Common myeloid progenitor, CD34-positive (primary cell): ENCODE results near the gene LAMA4.

ENCODE experiments used
- CTCF ChIA-PET: fragments of 350-600 bp; sonication (Branson Sonifier 250); formaldehyde crosslinking; loops from one replicate; lab custom pipeline; 2021; ENCODE audit warnings: antibody characterized with exemption; lab: Charles Lee
- POLR2A ChIA-PET: fragments of 350-600 bp; sonication (Branson Sonifier 250); formaldehyde crosslinking; loops from one replicate; lab custom pipeline; 2021; ENCODE audit warnings: antibody characterized with exemption; lab: Charles Lee
- DNase-seq, 3 donors: peaks; one replicate each; pipeline versions ENCODE4 v3.0.0 to v3.0.0-alpha.2; 2013
- H3K27ac ChIP-seq, 2 experiments: 1 replicate in 1 of 2; 2 replicates in 1 of 2; pipeline ENCODE4 v1.7.0; 2013; ENCODE audit warnings: inconsistent platforms in 2 of 2, low read length in 2 of 2, mild to moderate bottlenecking in 2 of 2, low read depth in 1 of 2, moderate library complexity in 1 of 2; ENCODE audit not compliant: severe bottlenecking in 2 of 2, insufficient read depth in 1 of 2, poor library complexity in 1 of 2
- H3K27me3 ChIP-seq, 5 experiments: replicated peaks in 2 of 5; 1 replicate in 3 of 5; 2 replicates in 2 of 5; pipeline versions ENCODE4 v1.6.1 to v1.7.0; 2013; ENCODE audit warnings: low read length in 4 of 5, mild to moderate bottlenecking in 2 of 5, moderate library complexity in 2 of 5, inconsistent platforms in 1 of 5; ENCODE audit not compliant: insufficient read depth in 5 of 5, control insufficient read depth in 4 of 5
- H3K36me3 ChIP-seq, 4 experiments: 1 replicate in 2 of 4; 2 replicates in 2 of 4; pipeline versions ENCODE4 v1.6.1 to v1.7.0; 2013; ENCODE audit warnings: low read length in 3 of 4, control low read depth in 1 of 4, mild to moderate bottlenecking in 1 of 4; ENCODE audit not compliant: control insufficient read depth in 4 of 4, insufficient read depth in 4 of 4
- H3K4me1 ChIP-seq, 4 experiments: 1 replicate in 3 of 4; 2 replicates in 1 of 4; pipeline versions ENCODE4 v1.6.1 to v1.7.1; 2013; ENCODE audit warnings: low read length in 3 of 4, mild to moderate bottlenecking in 3 of 4, control low read depth in 1 of 4, inconsistent platforms in 1 of 4, moderate library complexity in 1 of 4; ENCODE audit not compliant: control insufficient read depth in 4 of 4, insufficient read depth in 4 of 4; ENCODE audit errors: control extremely low read depth in 1 of 4
- H3K4me3 ChIP-seq, 7 experiments: 1 replicate in 4 of 7; 2 replicates in 3 of 7; pipeline versions ENCODE4 v1.5.1 to v1.7.0; 2013; ENCODE audit warnings: mild to moderate bottlenecking in 7 of 7, low read length in 6 of 7, moderate library complexity in 6 of 7, inconsistent platforms in 2 of 7, low read depth in 2 of 7, control low read depth in 1 of 7; ENCODE audit not compliant: insufficient read depth in 4 of 7, control insufficient read depth in 1 of 7; ENCODE audit errors: extremely low read depth in 1 of 7
- H3K9me3 ChIP-seq, 5 experiments: 1 replicate in 4 of 5; 2 replicates in 1 of 5; pipeline versions ENCODE4 v1.6.1 to v1.7.1; 2013; ENCODE audit warnings: low read length in 4 of 5, mild to moderate bottlenecking in 2 of 5, inconsistent platforms in 1 of 5, low read depth in 1 of 5, moderate library complexity in 1 of 5; ENCODE audit not compliant: control insufficient read depth in 4 of 5, insufficient read depth in 2 of 5; ENCODE audit errors: control extremely low read depth in 1 of 5
- WGBS: methylation state at CpG from one replicate; pipeline ENCODE4 v1.1.5; 2013; ENCODE audit not compliant: insufficient coverage; 5-methylcytosine and 5-hydroxymethylcytosine counted together

LAMA4 gene

DNA sequence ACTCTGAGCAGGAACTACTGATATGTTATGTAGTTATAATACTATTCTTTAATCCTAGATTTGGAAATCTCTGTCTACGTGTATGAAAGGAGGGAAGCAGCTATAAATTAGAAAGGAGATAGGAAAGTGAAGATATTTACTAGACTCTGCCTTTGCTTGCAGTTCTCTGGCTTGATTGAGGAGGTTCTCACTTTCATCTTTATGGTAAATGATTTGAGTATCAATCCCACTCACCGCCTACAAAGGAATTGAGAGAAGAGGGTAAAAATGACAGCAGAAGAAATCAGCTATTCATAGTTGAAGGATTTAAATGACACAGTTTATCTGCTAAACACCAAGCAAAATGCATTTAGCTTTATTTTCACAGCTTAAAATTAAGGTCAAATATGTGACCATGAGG, 99.7 kb downstream of the LAMA4 start:
- WGBS: no CpG with 5 or more reads among the region's 2 CpGs
- Histone ChIP-seq H3K36me3 (no peaks in the 10 kb centered on the region), H3K4me3 (no peak overlapping the region), H3K27ac (no peak overlapping the region), H3K9me3 (no peaks in the 10 kb centered on the region), H3K4me1 (peaks cover 0 to 8% (median 4%) of the 10 kb centered on the region in 4 experiments), H3K27me3 (peaks cover 0 to 2% (median 0%) of the 10 kb centered on the region in 5 experiments)
- POLR2A ChIA-PET: interaction anchor here (1.2 kb wide), 1 partner anchor 67 kb away, joined by 4 read pairs; the partner anchor contains the start of genes FAM229B and TUBE1
- CTCF ChIA-PET: interaction anchor here (0.6 to 1.3 kb wide), 3 partner anchors 8 to 91 kb away, joined by 3 to 5 read pairs (median 3); no protein-coding TSS in a partner anchor
- DNase-seq: no peak

DNA sequence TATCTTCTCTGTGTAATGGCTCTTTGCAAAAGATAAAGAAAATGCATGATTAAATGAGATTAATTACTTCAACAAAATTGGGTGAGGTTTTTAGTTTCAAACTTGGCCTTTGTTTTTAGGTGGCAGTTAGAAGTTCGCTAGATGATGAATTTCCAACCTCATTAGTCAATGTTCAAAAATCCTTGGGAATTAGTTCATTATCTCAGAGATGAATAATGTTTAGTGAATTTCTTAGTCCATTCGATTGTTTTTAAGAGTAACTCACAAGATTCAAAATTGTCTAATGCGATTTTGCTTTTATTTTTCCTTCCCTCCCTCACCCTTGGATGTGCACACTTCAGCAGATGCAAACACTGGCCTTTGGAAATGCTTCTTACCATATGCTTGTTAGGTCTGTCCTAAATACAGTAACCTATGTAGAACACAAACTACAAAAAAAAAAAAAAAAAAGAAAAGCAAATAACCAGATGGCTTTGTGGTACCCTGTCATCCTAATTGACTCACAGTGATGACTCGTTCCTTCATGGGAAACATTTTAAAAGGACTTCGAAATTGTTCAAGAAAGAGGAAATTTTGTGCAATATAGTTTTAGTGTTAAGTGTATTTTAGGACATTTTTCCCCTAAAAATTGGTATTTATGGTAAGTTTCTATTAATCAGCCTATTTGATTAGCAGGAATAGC, 100.3 kb downstream of the LAMA4 start:
- H3K27ac ChIP-seq: no peak overlapping the region
- peak; percentile 13 to 76 (median 56) for DNase-seq
- peaks cover 0 to 11% (median 4%) of the 10 kb centered on the region in 4 experiments for H3K4me1 ChIP-seq
- no peak overlapping the region for H3K4me3 ChIP-seq
- no peaks in the 10 kb centered on the region for H3K27me3 ChIP-seq
- no peaks in the 10 kb centered on the region for H3K36me3 ChIP-seq
- no peaks in the 10 kb centered on the region for H3K9me3 ChIP-seq
- CTCF ChIA-PET: interaction anchor here (0.6 to 1.3 kb wide), 3 partner anchors 9 to 92 kb away, joined by 3 to 5 read pairs (median 3); no protein-coding TSS in a partner anchor
- WGBS: 100% methylated on average over 1 of the region's 5 CpGs
- POLR2A ChIA-PET: interaction anchor here (1.2 kb wide), 1 partner anchor 67 kb away, joined by 4 read pairs; the partner anchor contains the start of genes FAM229B and TUBE1

DNA sequence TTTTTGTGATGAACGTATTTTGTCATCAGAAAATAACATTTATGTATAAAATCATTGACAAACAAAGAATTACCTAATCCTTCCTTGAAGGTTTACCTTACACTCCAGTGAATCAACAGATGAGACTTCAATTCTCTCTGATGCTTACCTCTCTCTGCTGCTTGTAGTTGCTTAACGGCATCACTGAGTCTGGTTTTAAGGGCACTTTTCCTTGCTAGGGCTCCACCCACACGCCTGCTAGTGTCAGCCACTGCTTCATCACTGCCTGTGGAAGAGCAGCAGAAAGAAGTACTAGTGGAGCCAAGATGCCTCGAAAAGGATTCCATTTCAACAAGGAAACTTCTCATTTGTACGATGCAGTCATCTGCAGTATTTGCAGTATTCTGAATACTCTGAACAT, 104.0 kb downstream of the LAMA4 start:
- POLR2A ChIA-PET: no interaction called here
- H3K36me3 ChIP-seq: no peaks in the 10 kb centered on the region
- H3K27me3 ChIP-seq: no peaks in the 10 kb centered on the region
- no peak for DNase-seq
- peaks cover 0 to 4% (median under 1%) of the 10 kb centered on the region in 4 experiments for H3K4me1 ChIP-seq
- 100% methylated on average over 3 of the region's 5 CpGs for WGBS
- CTCF ChIA-PET: interaction anchor here (1.2 to 1.4 kb wide), 2 partner anchors 10 to 13 kb away, joined by 4 to 8 read pairs; no protein-coding TSS in a partner anchor
- H3K4me3 ChIP-seq: no peak overlapping the region
- no peaks in the 10 kb centered on the region for H3K9me3 ChIP-seq
- H3K27ac ChIP-seq: no peak overlapping the region

DNA sequence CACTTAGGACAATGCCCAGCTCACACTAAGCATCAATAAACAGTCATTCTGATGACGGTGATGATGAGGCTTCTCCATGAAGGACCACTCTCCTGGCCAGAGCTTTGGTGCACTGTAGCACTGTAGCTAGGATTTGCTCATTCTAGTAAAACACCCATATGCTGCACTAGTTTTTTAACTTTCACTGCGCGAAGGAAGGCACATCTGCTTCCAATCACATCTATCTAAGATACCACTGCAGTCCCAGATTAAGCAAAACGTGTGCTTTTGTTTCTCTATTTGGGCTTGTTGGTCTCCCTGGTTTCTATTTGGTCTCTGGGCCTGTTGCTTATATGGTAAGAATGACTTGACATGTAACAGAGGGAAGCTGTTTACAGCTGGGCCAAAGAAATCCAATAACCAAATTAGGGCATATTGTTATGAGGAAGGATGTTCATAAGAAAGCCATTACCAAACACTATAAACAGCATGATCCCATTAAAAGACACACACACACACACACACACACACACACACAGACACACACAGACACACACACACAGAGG, 104.6 kb downstream of the LAMA4 start:
- Histone ChIP-seq H3K36me3 (no peaks in the 10 kb centered on the region), H3K27me3 (no peaks in the 10 kb centered on the region), H3K4me3 (no peak overlapping the region), H3K9me3 (no peaks in the 10 kb centered on the region), H3K4me1 (peaks cover 0 to 4% (median 0%) of the 10 kb centered on the region in 4 experiments), H3K27ac (no peak overlapping the region)
- WGBS: 94% methylated on average over 3 of the region's 4 CpGs
- DNase-seq: peak in 2 of 3 donors; percentile 54 to 62
- ChIA-PET CTCF (interaction anchor here (1.2 kb wide), 1 partner anchor 10 kb away, joined by 4 read pairs; no protein-coding TSS in a partner anchor), POLR2A (no interaction called here)

DNA sequence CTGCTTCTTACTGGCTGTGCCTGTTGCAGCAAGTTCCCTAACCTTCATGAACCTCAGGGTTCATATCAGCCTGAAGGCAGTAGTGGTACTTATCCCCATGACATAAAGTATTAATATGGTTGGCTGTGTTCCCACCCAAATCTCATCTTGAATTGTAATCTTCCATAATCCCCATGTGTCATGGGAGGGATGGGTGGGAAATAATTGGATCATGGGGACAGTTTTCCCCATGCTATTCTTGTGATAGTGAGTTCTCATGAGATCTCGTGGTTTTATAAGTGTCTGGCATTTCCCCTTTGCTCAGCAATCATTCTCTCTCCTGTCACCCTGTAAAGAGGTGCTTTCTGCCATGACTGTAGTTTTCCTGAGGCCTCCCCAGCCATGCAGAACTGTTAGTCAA, 105.1 kb downstream of the LAMA4 start:
- ChIA-PET POLR2A (no interaction called here), CTCF (interaction anchor here (1.2 kb wide), 1 partner anchor 9 kb away, joined by 4 read pairs; no protein-coding TSS in a partner anchor)
- Histone ChIP-seq H3K9me3 (no peaks in the 10 kb centered on the region), H3K4me1 (peaks cover 0 to 4% (median 0%) of the 10 kb centered on the region in 4 experiments), H3K27me3 (no peaks in the 10 kb centered on the region), H3K36me3 (no peaks in the 10 kb centered on the region), H3K4me3 (no peak overlapping the region), H3K27ac (no peak overlapping the region)
- 0% methylated on average over 1 of the region's 1 CpG for WGBS
- peak in 2 of 3 donors; percentile 34 to 47 for DNase-seq

DNA sequence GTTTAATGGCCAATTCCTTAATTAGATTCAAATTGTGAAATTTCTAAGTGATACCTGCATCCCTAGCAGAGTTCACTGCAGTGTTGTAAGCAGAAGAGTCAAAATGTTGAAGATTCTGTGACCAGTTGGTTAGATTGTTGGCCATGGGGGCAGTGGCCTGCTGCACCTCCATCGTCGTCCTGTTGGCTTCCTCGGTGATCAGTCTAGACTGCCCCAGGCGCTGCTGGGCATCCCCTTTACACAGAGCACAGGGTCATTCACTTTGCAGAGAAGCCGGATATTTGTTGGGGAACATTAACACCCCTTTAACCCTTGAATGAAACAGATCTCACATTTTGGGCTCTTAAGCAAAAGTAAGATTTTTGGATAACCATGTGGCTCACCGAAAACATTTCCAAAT, 106.3 kb downstream of the LAMA4 start:
- no peaks in the 10 kb centered on the region for H3K27me3 ChIP-seq
- H3K4me3 ChIP-seq: no peak overlapping the region
- POLR2A ChIA-PET: no interaction called here
- H3K36me3 ChIP-seq: no peaks in the 10 kb centered on the region
- no peak overlapping the region for H3K27ac ChIP-seq
- 98% methylated on average over 5 of the region's 6 CpGs for WGBS
- CTCF ChIA-PET: no interaction called here
- no peak for DNase-seq
- no peaks in the 10 kb centered on the region for H3K9me3 ChIP-seq
- H3K4me1 ChIP-seq: peaks cover 0 to 4% (median 0%) of the 10 kb centered on the region in 4 experiments
